DOHH2 (cell line): ENCODE data around the gene ACCSL.

ENCODE experiments used
- H3F3A ChIP-seq: fragments of 200-600 bp; sonication (generic), shearing (Covaris generic); 2 replicates; pipeline ENCODE4 v1.6.0; 2016; ENCODE audit warnings: antibody characterized with exemption, mild to moderate bottlenecking; ENCODE audit not compliant: control insufficient read depth, insufficient read depth
- H3K27ac ChIP-seq: fragments of 200-600 bp; sonication (generic); 2 replicates; pipeline ENCODE4 v1.5.1; 2014; ENCODE audit warnings: low read depth, mild to moderate bottlenecking, low read length, moderate library complexity
- H3K27me3 ChIP-seq: fragments of 200-600 bp; sonication (generic); 2 replicates; pipeline ENCODE4 v1.6.1; 2014; ENCODE audit warnings: mild to moderate bottlenecking, low read length, mixed read lengths; ENCODE audit not compliant: control insufficient read depth
- H3K36me3 ChIP-seq: fragments of 200-600 bp; sonication (generic); 2 replicates; pipeline ENCODE4 v1.6.1; 2014; ENCODE audit warnings: mild to moderate bottlenecking, low read length, moderate library complexity, mixed read lengths; ENCODE audit not compliant: control insufficient read depth
- H3K4me1 ChIP-seq: fragments of 200-600 bp; sonication (generic); 2 replicates; pipeline ENCODE4 v1.6.1; 2014; ENCODE audit warnings: mild to moderate bottlenecking, low read length, mixed read lengths; ENCODE audit not compliant: control insufficient read depth
- H3K4me2 ChIP-seq: fragments of 200-600 bp; sonication (generic); 2 replicates; pipeline ENCODE4 v1.6.0; 2014; ENCODE audit warnings: mild to moderate bottlenecking, low read length, moderate library complexity
- H3K4me3 ChIP-seq: fragments of 200-600 bp; sonication (generic); 2 replicates; pipeline ENCODE4 v1.5.1; 2014; ENCODE audit warnings: mild to moderate bottlenecking, low read length, mixed read lengths
- H3K79me2 ChIP-seq: fragments of 200-600 bp; sonication (generic); 2 replicates; pipeline ENCODE4 v1.6.1; 2014; ENCODE audit warnings: mild to moderate bottlenecking, low read length, mixed read lengths; ENCODE audit not compliant: control insufficient read depth
- H3K9me2 ChIP-seq: fragments of 200-600 bp; sonication (generic); replicated peaks from 2 replicates; pipeline ENCODE4 v1.6.1; 2014; ENCODE audit warnings: mild to moderate bottlenecking, low read length, mixed read lengths; ENCODE audit not compliant: control insufficient read depth
- H3K9me3 ChIP-seq: fragments of 200-600 bp; sonication (generic); 2 replicates; pipeline ENCODE4 v1.6.1; 2014; ENCODE audit warnings: antibody characterized with exemption, low read length, mixed read lengths; ENCODE audit not compliant: control insufficient read depth, insufficient read depth
- H4K20me1 ChIP-seq: fragments of 200-600 bp; sonication (generic); 2 replicates; pipeline ENCODE4 v1.6.0; 2014; ENCODE audit warnings: low read depth, mild to moderate bottlenecking, antibody characterized with exemption, low read length, moderate library complexity; ENCODE audit not compliant: control insufficient read depth, insufficient read depth
- EZH2phosphoT487 ChIP-seq: fragments of 200-600 bp; sonication (generic); IDR thresholded peaks from 2 replicates; pipeline ENCODE4 v1.6.1; 2017; ENCODE audit warnings: borderline replicate concordance, mild to moderate bottlenecking, antibody characterized with exemption, low read length, moderate library complexity, mixed read lengths
- TF ChIP-seq, protein P1 (sequence below): fragments of 200-600 bp; sonication (generic); IDR thresholded peaks from one replicate; pipeline ENCODE4 v1.5.1; 2014; ENCODE audit warnings: antibody characterized with exemption, mild to moderate bottlenecking, low read depth, low read length; ENCODE audit not compliant: poor library complexity, severe bottlenecking

Gene ACCSL

DNA sequence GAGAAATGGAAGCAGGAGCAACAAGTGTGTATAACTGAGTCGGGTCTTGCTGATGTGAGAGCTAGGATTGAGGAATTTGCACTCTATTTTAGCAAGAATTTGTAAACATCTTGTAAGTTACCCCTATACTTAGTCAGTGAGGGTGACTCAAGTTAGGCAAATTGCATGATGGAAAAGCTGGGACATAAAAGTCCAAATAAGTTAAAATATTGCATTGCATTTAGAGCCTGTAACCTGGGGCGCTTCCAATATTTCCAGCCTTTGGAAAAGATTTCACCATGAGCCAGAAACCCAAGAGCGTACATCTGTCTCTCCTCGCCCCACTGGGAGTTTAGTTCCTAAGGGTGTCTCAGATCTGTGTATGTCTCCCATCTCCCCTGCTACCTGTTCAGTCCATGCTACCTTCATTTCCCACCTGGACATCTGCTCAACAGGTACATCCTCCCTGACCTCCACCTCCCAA lies 37.0 kb upstream of the ACCSL start:
- Histone ChIP-seq H3K27ac (no peak overlapping the region), H3K36me3 (no peaks in the 10 kb centered on the region), H3F3A (no peaks in the 10 kb centered on the region), H3K27me3 (peaks cover 3% of the 10 kb centered on the region; the same call in 1 of the 2 replicates), H3K79me2 (no peaks in the 10 kb centered on the region), H4K20me1 (no peaks in the 10 kb centered on the region), H3K4me2 (no peak overlapping the region), H3K4me1 (no peaks in the 10 kb centered on the region), H3K9me2 (no peaks in the 10 kb centered on the region), H3K9me3 (no peaks in the 10 kb centered on the region), H3K4me3 (no peak overlapping the region)
- no peak for TF ChIP-seq EZH2phosphoT487
- TF ChIP-seq, protein P1, sequence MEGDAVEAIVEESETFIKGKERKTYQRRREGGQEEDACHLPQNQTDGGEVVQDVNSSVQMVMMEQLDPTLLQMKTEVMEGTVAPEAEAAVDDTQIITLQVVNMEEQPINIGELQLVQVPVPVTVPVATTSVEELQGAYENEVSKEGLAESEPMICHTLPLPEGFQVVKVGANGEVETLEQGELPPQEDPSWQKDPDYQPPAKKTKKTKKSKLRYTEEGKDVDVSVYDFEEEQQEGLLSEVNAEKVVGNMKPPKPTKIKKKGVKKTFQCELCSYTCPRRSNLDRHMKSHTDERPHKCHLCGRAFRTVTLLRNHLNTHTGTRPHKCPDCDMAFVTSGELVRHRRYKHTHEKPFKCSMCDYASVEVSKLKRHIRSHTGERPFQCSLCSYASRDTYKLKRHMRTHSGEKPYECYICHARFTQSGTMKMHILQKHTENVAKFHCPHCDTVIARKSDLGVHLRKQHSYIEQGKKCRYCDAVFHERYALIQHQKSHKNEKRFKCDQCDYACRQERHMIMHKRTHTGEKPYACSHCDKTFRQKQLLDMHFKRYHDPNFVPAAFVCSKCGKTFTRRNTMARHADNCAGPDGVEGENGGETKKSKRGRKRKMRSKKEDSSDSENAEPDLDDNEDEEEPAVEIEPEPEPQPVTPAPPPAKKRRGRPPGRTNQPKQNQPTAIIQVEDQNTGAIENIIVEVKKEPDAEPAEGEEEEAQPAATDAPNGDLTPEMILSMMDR = no peak

DNA sequence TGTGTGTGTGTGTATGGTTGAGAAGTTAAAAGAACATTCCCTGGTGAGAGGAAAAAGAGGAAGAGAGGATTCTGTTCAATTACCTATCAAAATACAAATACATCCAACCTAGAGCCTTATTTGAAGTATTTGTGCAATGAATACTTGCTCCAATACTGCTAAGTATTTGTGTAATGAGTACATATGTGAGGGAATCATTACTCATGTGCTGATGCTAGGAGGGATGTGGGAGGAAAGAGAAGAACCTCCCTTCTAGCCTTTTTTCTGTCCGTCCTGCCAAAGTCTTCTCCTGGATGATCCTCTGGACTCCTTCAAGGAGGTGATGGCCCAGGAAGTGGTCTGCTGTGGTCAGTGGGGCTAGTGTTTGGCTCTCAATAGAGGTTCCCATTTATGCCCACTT lies 36.0 kb upstream of the ACCSL start:
- Histone ChIP-seq H3K36me3 (no peaks in the 10 kb centered on the region), H3K79me2 (no peaks in the 10 kb centered on the region), H3F3A (no peaks in the 10 kb centered on the region), H3K9me2 (no peaks in the 10 kb centered on the region), H3K4me2 (no peak overlapping the region), H3K27ac (no peak overlapping the region), H3K27me3 (peaks cover 3% of the 10 kb centered on the region; the same call in 1 of the 2 replicates), H3K9me3 (no peaks in the 10 kb centered on the region), H4K20me1 (no peaks in the 10 kb centered on the region), H3K4me3 (no peak overlapping the region), H3K4me1 (no peaks in the 10 kb centered on the region)
- no peak for TF ChIP-seq EZH2phosphoT487

DNA sequence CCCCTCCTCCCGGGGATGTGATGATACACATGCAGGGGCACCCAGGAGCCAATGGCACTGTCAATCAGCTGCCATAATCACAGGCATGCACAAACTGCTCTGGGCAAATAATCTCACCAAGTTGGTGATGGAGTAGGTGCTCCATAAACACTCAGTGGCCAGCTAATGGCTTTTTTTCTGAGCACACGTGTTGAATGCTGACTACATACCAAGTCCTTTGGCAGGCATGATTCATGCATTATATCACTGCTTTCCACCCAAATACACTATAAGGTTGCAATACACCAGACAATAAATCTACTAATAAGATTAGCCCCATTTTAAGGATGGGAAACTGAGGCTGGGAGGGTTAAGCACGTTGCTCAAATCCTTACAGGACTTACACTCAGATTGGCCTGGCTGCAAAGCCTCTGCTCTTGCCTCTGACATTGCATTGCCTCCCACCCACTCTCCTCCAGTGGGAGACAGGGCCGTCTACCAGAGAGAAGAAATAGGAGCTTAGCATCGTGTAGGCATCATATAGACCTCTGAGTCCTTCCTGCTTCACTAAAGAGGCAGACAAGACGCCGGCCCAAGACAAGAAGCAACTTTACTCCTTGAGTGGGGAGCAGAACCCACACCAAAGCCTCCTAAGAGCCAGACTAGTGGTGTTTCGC lies 32.7 kb upstream of the ACCSL start:
- Histone ChIP-seq H3K4me1 (no peaks in the 10 kb centered on the region), H3K9me3 (no peaks in the 10 kb centered on the region), H3K9me2 (no peaks in the 10 kb centered on the region), H3F3A (no peaks in the 10 kb centered on the region), H3K79me2 (no peaks in the 10 kb centered on the region), H3K4me3 (no peak overlapping the region), H3K36me3 (no peaks in the 10 kb centered on the region), H3K27ac (no peak overlapping the region), H3K4me2 (no peak overlapping the region), H4K20me1 (no peaks in the 10 kb centered on the region), H3K27me3 (peaks cover 13% of the 10 kb centered on the region)
- TF ChIP-seq EZH2phosphoT487 = no peak

DNA sequence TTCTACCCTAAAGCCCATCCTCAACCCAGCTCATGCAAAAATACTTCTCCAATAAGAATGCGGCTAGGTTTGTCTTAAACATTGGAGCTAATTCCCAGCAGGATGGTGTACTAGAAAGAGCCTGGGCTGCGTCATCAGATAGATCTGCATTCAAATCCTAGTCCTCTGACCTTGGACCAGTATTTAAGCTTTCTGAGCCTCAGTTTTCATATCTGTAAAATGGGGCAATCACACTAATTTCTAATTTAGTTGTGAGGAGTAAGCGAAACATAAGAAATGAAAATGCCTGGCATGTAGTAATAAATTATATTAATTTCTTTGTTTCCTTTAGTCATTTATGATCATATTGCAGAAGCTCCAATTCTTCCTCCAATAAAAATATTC lies 32.2 kb upstream of the ACCSL start:
- Histone ChIP-seq H3K9me3 (no peaks in the 10 kb centered on the region), H3F3A (no peaks in the 10 kb centered on the region), H3K36me3 (no peaks in the 10 kb centered on the region), H3K4me1 (no peaks in the 10 kb centered on the region), H3K4me2 (no peak overlapping the region), H3K4me3 (no peak overlapping the region), H4K20me1 (no peaks in the 10 kb centered on the region), H3K79me2 (no peaks in the 10 kb centered on the region), H3K27me3 (peaks cover 15% of the 10 kb centered on the region), H3K27ac (no peak overlapping the region), H3K9me2 (no peaks in the 10 kb centered on the region)
- no peak for TF ChIP-seq EZH2phosphoT487
- TF ChIP-seq, protein P1 = no peak
